ENCODE data around the gene PTPRD. TPM values are rescaled to one million over a fixed set of nuclear protein-coding genes. Genes with fewer than 3 reads are reported as not detected.

Gene PTPRD
- total and polyA plus RNA-seq, 2 experiments from 2014 or later: 11.5 to 58.0 TPM

DNA sequence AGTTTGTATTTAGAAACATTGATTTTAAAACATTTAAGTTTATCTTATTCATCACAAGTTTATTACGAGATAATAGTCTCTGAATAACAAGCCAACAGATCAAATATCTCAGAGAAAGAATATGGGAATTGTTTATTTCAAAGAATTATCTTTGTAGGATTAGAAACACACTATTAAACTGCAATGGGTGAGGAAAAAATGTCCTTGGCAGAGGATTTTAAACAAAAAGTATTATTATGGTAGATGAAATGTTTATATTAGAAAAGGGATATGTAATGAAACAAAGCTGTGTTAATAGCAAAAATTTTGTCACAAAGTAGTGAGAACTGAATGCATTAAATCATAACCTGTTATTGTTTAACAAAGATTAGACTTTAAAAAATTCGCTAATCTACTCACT is 1430.4 kb downstream of the PTPRD start (continued):
- TF ChIP-seq, protein P1, sequence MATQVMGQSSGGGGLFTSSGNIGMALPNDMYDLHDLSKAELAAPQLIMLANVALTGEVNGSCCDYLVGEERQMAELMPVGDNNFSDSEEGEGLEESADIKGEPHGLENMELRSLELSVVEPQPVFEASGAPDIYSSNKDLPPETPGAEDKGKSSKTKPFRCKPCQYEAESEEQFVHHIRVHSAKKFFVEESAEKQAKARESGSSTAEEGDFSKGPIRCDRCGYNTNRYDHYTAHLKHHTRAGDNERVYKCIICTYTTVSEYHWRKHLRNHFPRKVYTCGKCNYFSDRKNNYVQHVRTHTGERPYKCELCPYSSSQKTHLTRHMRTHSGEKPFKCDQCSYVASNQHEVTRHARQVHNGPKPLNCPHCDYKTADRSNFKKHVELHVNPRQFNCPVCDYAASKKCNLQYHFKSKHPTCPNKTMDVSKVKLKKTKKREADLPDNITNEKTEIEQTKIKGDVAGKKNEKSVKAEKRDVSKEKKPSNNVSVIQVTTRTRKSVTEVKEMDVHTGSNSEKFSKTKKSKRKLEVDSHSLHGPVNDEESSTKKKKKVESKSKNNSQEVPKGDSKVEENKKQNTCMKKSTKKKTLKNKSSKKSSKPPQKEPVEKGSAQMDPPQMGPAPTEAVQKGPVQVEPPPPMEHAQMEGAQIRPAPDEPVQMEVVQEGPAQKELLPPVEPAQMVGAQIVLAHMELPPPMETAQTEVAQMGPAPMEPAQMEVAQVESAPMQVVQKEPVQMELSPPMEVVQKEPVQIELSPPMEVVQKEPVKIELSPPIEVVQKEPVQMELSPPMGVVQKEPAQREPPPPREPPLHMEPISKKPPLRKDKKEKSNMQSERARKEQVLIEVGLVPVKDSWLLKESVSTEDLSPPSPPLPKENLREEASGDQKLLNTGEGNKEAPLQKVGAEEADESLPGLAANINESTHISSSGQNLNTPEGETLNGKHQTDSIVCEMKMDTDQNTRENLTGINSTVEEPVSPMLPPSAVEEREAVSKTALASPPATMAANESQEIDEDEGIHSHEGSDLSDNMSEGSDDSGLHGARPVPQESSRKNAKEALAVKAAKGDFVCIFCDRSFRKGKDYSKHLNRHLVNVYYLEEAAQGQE (IDR thresholded peaks at IDR 0.05; ENCODE audit: unreplicated experiment): no peak

DNA sequence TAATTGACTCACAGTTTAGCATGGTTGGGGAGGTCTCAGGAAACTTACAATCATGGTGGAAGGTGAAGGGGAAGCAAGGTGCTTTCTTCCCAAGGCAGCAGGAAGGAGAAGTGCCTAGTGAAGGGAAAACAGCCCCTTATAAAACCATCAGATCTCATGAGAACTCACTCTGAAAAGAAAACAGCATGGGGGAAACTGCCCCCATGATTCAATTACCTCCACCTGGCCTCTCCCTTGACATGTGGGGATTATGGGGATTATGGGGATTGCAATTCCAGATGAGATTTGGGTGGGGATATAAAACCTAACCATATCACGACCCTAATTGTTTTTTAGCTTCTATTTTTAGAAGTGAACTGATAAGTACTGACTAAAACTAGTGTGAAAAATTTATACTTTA is 1435.7 kb downstream of the PTPRD start:
- DNase-seq (ENCODE audit: low spot score) (no peak), ATAC-seq (no peak)
- Histone ChIP-seq H3K79me2 (replicated peaks; ENCODE audit: insufficient read depth) (no peaks in the 10 kb centered on the region), H3K4me2 (no peak overlapping the region), H4K20me1 (replicated peaks; ENCODE audit: insufficient read depth) (no peaks in the 10 kb centered on the region), H3K36me3 (ENCODE audit: insufficient read depth) (no peaks in the 10 kb centered on the region), H3K4me3 (no peak overlapping the region), H3K4me1 (ENCODE audit: insufficient read depth) (no peaks in the 10 kb centered on the region), H2AFZ (no peak overlapping the region), H3F3A (replicated peaks; ENCODE audit: low read depth) (no peaks in the 10 kb centered on the region), H3K9me2 (ENCODE audit: insufficient read depth) (peaks cover 8% of the 10 kb centered on the region), H3K27ac (ENCODE audit: low read depth) (no peak overlapping the region), H3K27me3 (ENCODE audit: insufficient read depth) (no peaks in the 10 kb centered on the region)
- Mint-ChIP-seq H3K27me3 (ENCODE audit: insufficient read depth, low read depth, poor library complexity) (peaks cover 2% of the 10 kb centered on the region), H3K4me3 (no peak overlapping the region), H3K9me3 (no peaks in the 10 kb centered on the region), H3K4me1 (no peaks in the 10 kb centered on the region), H3K27ac (no peak overlapping the region), H3K36me3 (ENCODE audit: low read depth) (no peaks in the 10 kb centered on the region)
- no peak for TF ChIP-seq CREB1 (CRISPR knock-in tag; IDR thresholded peaks at IDR 0.05; ENCODE audit: low read depth)
- no peak for TF ChIP-seq ZNF331 (CRISPR knock-in tag; IDR thresholded peaks at IDR 0.05; ENCODE audit: low read depth)
- no peak for TF ChIP-seq JUNB (IDR thresholded peaks at IDR 0.05; ENCODE audit: unreplicated experiment)
- TF ChIP-seq NANOG (IDR thresholded peaks at IDR 0.05; ENCODE audit: borderline replicate concordance): no peak
- TF ChIP-seq, protein P1 (IDR thresholded peaks at IDR 0.05; ENCODE audit: unreplicated experiment): no peak
- TF ChIP-seq EZH2 (IDR thresholded peaks at IDR 0.05; ENCODE audit: low read depth, unreplicated experiment): no peak
- TF ChIP-seq, protein P2, sequence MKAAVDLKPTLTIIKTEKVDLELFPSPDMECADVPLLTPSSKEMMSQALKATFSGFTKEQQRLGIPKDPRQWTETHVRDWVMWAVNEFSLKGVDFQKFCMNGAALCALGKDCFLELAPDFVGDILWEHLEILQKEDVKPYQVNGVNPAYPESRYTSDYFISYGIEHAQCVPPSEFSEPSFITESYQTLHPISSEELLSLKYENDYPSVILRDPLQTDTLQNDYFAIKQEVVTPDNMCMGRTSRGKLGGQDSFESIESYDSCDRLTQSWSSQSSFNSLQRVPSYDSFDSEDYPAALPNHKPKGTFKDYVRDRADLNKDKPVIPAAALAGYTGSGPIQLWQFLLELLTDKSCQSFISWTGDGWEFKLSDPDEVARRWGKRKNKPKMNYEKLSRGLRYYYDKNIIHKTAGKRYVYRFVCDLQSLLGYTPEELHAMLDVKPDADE (IDR thresholded peaks at IDR 0.05): no peak
- no peak for TF ChIP-seq EZH2phosphoT487 (IDR thresholded peaks at IDR 0.05; ENCODE audit: unreplicated experiment)
- TF ChIP-seq, protein P3, sequence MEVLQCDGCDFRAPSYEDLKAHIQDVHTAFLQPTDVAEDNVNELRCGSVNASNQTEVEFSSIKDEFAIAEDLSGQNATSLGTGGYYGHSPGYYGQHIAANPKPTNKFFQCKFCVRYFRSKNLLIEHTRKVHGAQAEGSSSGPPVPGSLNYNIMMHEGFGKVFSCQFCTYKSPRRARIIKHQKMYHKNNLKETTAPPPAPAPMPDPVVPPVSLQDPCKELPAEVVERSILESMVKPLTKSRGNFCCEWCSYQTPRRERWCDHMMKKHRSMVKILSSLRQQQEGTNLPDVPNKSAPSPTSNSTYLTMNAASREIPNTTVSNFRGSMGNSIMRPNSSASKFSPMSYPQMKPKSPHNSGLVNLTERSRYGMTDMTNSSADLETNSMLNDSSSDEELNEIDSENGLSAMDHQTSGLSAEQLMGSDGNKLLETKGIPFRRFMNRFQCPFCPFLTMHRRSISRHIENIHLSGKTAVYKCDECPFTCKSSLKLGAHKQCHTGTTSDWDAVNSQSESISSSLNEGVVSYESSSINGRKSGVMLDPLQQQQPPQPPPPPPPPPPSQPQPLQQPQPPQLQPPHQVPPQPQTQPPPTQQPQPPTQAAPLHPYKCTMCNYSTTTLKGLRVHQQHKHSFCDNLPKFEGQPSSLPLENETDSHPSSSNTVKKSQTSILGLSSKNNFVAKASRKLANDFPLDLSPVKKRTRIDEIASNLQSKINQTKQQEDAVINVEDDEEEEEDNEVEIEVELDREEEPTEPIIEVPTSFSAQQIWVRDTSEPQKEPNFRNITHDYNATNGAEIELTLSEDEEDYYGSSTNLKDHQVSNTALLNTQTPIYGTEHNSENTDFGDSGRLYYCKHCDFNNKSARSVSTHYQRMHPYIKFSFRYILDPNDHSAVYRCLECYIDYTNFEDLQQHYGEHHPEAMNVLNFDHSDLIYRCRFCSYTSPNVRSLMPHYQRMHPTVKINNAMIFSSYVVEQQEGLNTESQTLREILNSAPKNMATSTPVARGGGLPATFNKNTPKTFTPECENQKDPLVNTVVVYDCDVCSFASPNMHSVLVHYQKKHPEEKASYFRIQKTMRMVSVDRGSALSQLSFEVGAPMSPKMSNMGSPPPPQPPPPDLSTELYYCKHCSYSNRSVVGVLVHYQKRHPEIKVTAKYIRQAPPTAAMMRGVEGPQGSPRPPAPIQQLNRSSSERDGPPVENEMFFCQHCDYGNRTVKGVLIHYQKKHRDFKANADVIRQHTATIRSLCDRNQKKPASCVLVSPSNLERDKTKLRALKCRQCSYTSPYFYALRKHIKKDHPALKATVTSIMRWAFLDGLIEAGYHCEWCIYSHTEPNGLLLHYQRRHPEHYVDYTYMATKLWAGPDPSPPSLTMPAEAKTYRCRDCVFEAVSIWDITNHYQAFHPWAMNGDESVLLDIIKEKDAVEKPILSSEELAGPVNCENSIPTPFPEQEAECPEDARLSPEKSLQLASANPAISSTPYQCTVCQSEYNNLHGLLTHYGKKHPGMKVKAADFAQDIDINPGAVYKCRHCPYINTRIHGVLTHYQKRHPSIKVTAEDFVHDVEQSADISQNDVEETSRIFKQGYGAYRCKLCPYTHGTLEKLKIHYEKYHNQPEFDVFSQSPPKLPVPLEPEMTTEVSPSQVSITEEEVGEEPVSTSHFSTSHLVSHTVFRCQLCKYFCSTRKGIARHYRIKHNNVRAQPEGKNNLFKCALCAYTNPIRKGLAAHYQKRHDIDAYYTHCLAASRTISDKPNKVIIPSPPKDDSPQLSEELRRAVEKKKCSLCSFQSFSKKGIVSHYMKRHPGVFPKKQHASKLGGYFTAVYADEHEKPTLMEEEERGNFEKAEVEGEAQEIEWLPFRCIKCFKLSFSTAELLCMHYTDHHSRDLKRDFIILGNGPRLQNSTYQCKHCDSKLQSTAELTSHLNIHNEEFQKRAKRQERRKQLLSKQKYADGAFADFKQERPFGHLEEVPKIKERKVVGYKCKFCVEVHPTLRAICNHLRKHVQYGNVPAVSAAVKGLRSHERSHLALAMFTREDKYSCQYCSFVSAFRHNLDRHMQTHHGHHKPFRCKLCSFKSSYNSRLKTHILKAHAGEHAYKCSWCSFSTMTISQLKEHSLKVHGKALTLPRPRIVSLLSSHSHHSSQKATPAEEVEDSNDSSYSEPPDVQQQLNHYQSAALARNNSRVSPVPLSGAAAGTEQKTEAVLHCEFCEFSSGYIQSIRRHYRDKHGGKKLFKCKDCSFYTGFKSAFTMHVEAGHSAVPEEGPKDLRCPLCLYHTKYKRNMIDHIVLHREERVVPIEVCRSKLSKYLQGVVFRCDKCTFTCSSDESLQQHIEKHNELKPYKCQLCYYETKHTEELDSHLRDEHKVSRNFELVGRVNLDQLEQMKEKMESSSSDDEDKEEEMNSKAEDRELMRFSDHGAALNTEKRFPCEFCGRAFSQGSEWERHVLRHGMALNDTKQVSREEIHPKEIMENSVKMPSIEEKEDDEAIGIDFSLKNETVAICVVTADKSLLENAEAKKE (CRISPR knock-in tag; IDR thresholded peaks at IDR 0.05): no peak
- no peak for TF ChIP-seq STAT1 (IDR thresholded peaks at IDR 0.05; ENCODE audit: unreplicated experiment)
